ENCODE data around the gene UBQLN2. TPM values are rescaled to one million over a fixed set of nuclear protein-coding genes. Genes with fewer than 3 reads are reported as not detected.

UBQLN2 gene
- total and polyA plus RNA-seq, 10 of the 15 experiments (the other 5 are each of a cell fraction or from before 2014, with no cell fraction given) = 2.4 to 41.3 (median 17.0) TPM

DNA sequence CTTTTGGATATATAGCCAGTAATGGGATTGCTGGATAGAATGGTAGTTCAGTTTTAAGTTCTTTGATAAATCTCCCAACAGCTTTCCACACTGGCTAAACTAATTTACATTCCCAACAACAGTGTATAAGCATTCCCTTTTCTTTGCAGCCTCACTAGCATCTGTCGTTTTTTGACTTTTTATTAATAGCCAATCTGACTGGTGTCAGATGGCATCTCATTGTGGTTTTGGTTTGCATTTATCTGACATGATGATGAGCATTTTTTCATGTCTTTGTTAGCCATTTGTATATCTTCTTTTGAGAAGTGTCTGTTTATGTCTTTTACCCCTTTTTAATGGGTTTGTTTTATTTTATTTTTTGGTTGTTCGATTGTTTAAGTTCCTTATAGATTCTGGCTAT lies 13.3 kb downstream of the UBQLN2 start:
- no peak for TF ChIP-seq MAX (IDR thresholded peaks at IDR 0.05; ENCODE audit: low read depth, low read length)
- TF ChIP-seq IKZF1 (conservative IDR thresholded peaks at IDR 0.05) = no peak
- TF ChIP-seq ZSCAN29 (IDR thresholded peaks at IDR 0.05) = no peak
- no peak for TF ChIP-seq NR2C1 (IDR thresholded peaks at IDR 0.05)
- TF ChIP-seq BHLHE40 (IDR thresholded peaks at IDR 0.05; ENCODE audit: borderline replicate concordance in 1 of 2, low read depth in 2 of 2, low read length in 1 of 2) = no peak
- TF ChIP-seq, protein P1, sequence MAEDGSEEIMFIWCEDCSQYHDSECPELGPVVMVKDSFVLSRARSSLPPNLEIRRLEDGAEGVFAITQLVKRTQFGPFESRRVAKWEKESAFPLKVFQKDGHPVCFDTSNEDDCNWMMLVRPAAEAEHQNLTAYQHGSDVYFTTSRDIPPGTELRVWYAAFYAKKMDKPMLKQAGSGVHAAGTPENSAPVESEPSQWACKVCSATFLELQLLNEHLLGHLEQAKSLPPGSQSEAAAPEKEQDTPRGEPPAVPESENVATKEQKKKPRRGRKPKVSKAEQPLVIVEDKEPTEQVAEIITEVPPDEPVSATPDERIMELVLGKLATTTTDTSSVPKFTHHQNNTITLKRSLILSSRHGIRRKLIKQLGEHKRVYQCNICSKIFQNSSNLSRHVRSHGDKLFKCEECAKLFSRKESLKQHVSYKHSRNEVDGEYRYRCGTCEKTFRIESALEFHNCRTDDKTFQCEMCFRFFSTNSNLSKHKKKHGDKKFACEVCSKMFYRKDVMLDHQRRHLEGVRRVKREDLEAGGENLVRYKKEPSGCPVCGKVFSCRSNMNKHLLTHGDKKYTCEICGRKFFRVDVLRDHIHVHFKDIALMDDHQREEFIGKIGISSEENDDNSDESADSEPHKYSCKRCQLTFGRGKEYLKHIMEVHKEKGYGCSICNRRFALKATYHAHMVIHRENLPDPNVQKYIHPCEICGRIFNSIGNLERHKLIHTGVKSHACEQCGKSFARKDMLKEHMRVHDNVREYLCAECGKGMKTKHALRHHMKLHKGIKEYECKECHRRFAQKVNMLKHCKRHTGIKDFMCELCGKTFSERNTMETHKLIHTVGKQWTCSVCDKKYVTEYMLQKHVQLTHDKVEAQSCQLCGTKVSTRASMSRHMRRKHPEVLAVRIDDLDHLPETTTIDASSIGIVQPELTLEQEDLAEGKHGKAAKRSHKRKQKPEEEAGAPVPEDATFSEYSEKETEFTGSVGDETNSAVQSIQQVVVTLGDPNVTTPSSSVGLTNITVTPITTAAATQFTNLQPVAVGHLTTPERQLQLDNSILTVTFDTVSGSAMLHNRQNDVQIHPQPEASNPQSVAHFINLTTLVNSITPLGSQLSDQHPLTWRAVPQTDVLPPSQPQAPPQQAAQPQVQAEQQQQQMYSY (CRISPR knock-in tag; IDR thresholded peaks at IDR 0.05) = no peak
- no peak for TF ChIP-seq CBX5 (IDR thresholded peaks at IDR 0.05; ENCODE audit: low read depth)
- TF ChIP-seq EP300 (IDR thresholded peaks at IDR 0.05; ENCODE audit: borderline replicate concordance in 1 of 2, control insufficient read depth in 1 of 2, low read depth in 2 of 2, low read length in 2 of 2) = no peak
- no peak for TF ChIP-seq SREBF2 (IDR thresholded peaks at IDR 0.05; ENCODE audit: low read length)
- no peak for TF ChIP-seq YBX1 (IDR thresholded peaks at IDR 0.05)
- no peak for TF ChIP-seq RFX5 (IDR thresholded peaks at IDR 0.05; ENCODE audit: low read depth, low read length)
- TF ChIP-seq TCF3 (IDR thresholded peaks at IDR 0.05; ENCODE audit: borderline replicate concordance, insufficient read depth, low read depth, low read length) = no peak
- no peak for TF ChIP-seq CHD2 (IDR thresholded peaks at IDR 0.05; ENCODE audit: borderline replicate concordance, low read depth, low read length)
- TF ChIP-seq, protein P2, sequence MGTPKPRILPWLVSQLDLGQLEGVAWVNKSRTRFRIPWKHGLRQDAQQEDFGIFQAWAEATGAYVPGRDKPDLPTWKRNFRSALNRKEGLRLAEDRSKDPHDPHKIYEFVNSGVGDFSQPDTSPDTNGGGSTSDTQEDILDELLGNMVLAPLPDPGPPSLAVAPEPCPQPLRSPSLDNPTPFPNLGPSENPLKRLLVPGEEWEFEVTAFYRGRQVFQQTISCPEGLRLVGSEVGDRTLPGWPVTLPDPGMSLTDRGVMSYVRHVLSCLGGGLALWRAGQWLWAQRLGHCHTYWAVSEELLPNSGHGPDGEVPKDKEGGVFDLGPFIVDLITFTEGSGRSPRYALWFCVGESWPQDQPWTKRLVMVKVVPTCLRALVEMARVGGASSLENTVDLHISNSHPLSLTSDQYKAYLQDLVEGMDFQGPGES (IDR thresholded peaks at IDR 0.05) = no peak
- TF ChIP-seq NBN (IDR thresholded peaks at IDR 0.05) = no peak
- no peak for TF ChIP-seq ZBTB33 (IDR thresholded peaks at IDR 0.05)
- no peak for TF ChIP-seq PAX5 (IDR thresholded peaks at IDR 0.05; ENCODE audit: borderline replicate concordance, low read depth, low read length)
- SMC1A ChIA-PET (ENCODE audit: uncharacterized antibody, unreplicated experiment) = no interaction called here
- no peaks in the 10 kb centered on the region for H3K27me3 ChIP-seq (replicated peaks in 1 of 2; ENCODE audit: control insufficient read depth in 2 of 2, insufficient read depth in 2 of 2, low read length in 1 of 2)
- no peak overlapping the region for H3K9ac ChIP-seq (ENCODE audit: control insufficient read depth, insufficient read depth, low read length)
- CTCF ChIA-PET = no interaction called here
- H3K36me3 ChIP-seq (ENCODE audit: control insufficient read depth in 2 of 2, insufficient read depth in 2 of 2, low read length in 1 of 2) = peaks cover 0 to 2% of the 10 kb centered on the region in 2 experiments; a peak in 1 of 4 replicates
- intact Hi-C loops (cut with micrococcal nuclease; ENCODE audit: unreplicated experiment) = no loop called here
- H3K9me3 ChIP-seq (replicated peaks; ENCODE audit: control insufficient read depth, insufficient read depth, low read length) = no peaks in the 10 kb centered on the region; the same call in 2 of the 3 replicates
- no peaks in the 10 kb centered on the region for H4K20me1 ChIP-seq (ENCODE audit: control insufficient read depth, insufficient read depth)
- 46% methylated on average over 2 of the region's 2 CpGs for WGBS (ENCODE audit: insufficient coverage, insufficient replicate concordance, low lambda C conversion rate, missing lambda C conversion rate)
- FAIRE-seq (no peak), DNase-seq (ENCODE audit: low read depth, low spot score) (no peak), ATAC-seq (no peak)
- in situ Hi-C loops (cut with MboI) = no loop called here
- no peaks in the 10 kb centered on the region for H3K4me1 ChIP-seq (ENCODE audit: control insufficient read depth, insufficient read depth, low read length)
- no peak overlapping the region for H3K4me3 ChIP-seq
- RAD21 ChIA-PET (ENCODE audit: unreplicated experiment) = no interaction called here
- POLR2A ChIA-PET = no interaction called here
- no peak overlapping the region for H3K27ac ChIP-seq (ENCODE audit: control insufficient read depth, insufficient read depth)
- no peak overlapping the region for H2AFZ ChIP-seq (ENCODE audit: control insufficient read depth, low read depth, low read length)
- no TSS peak for BruUV-seq (replicated peaks)
- no peak overlapping the region for H3K4me2 ChIP-seq (ENCODE audit: control insufficient read depth, insufficient read depth)
- H3K79me2 ChIP-seq (ENCODE audit: control insufficient read depth, insufficient read depth, low read length) = no peaks in the 10 kb centered on the region; the same call in 1 of the 2 replicates
